GM12878 (cell line): Measurements from ENCODE around the gene NPY2R.

Experiments
- BHLHE40 ChIP-seq, 2 experiments: fragments of 450-650 bp in 1 of 2; IDR thresholded peaks; 2 replicates each; pipeline ENCODE4 v1.6.1; 2011 to 2017; ENCODE audit warnings: low read depth in 2 of 2, borderline replicate concordance in 1 of 2, improper control_type of control experiment in 1 of 2, low read length in 1 of 2, mild to moderate bottlenecking in 1 of 2
- CBFB ChIP-seq: IDR thresholded peaks from 2 replicates; pipeline ENCODE4 v1.6.1; 2016; ENCODE audit warnings: antibody characterized with exemption, low read depth
- EP300 ChIP-seq, 2 experiments: fragments of 150-350 bp in 1 of 2; IDR thresholded peaks; 2 replicates each; pipeline ENCODE4 v1.6.1; 2011 to 2012; ENCODE audit warnings: low read depth in 2 of 2, low read length in 2 of 2, borderline replicate concordance in 1 of 2, improper control_type of control experiment in 1 of 2, inconsistent platforms in 1 of 2; ENCODE audit not compliant: control insufficient read depth in 1 of 2
- EZH2 ChIP-seq: IDR thresholded peaks from 2 replicates; pipeline ENCODE4 v1.6.1; 2012; ENCODE audit warnings: low read depth, mild to moderate bottlenecking, control low read depth, inconsistent platforms, low read length, borderline replicate concordance; ENCODE audit not compliant: control insufficient read depth
- NBN ChIP-seq: fragments of 450-650 bp; IDR thresholded peaks from 2 replicates; pipeline ENCODE4 v1.6.1; 2016
- NFYB ChIP-seq: IDR thresholded peaks from 2 replicates; pipeline ENCODE4 v1.6.1; 2011; ENCODE audit warnings: low read depth, mild to moderate bottlenecking, low read length, improper control_type of control experiment, moderate library complexity; ENCODE audit not compliant: insufficient read depth
- POLR2A ChIP-seq: IDR thresholded peaks from 2 replicates; pipeline ENCODE4 v1.6.1; 2011; ENCODE audit warnings: low read depth, mild to moderate bottlenecking, low read length
- POLR2AphosphoS5 ChIP-seq: IDR thresholded peaks from 2 replicates; pipeline ENCODE4 v1.6.1; 2011; ENCODE audit warnings: mild to moderate bottlenecking, low read length, inconsistent platforms
- ZBED1 ChIP-seq: IDR thresholded peaks from 2 replicates; pipeline ENCODE4 v1.6.1; 2016; ENCODE audit warnings: borderline replicate concordance
- ZZZ3 ChIP-seq: IDR thresholded peaks from 2 replicates; pipeline ENCODE4 v1.6.1; 2011; ENCODE audit warnings: low read depth; ENCODE audit not compliant: control insufficient read depth, insufficient read length
- TF ChIP-seq, protein P1 (sequence below), 3 experiments: IDR thresholded peaks in 2 of 3; conservative IDR thresholded peaks in 1 of 3; 2 replicates each; pipeline ENCODE4 v1.5.1; 2011; ENCODE audit warnings: low read depth in 3 of 3, low read length in 3 of 3, mild to moderate bottlenecking in 3 of 3, control low read depth in 2 of 3, moderate library complexity in 2 of 3, inconsistent platforms in 1 of 3, mixed read lengths in 1 of 3; ENCODE audit not compliant: control insufficient read depth in 2 of 3, insufficient read depth in 1 of 3; ENCODE audit errors: extremely low read depth in 1 of 3
- TF ChIP-seq, protein P2 (sequence below): IDR thresholded peaks from 2 replicates; pipeline ENCODE4 v1.6.1; 2012; ENCODE audit warnings: low read depth, low read length, improper control_type of control experiment
- TF ChIP-seq, protein P3 (sequence below): IDR thresholded peaks from 2 replicates; pipeline ENCODE4 v1.6.1; 2011; ENCODE audit warnings: low read depth, low read length, improper control_type of control experiment, borderline replicate concordance

DNA sequence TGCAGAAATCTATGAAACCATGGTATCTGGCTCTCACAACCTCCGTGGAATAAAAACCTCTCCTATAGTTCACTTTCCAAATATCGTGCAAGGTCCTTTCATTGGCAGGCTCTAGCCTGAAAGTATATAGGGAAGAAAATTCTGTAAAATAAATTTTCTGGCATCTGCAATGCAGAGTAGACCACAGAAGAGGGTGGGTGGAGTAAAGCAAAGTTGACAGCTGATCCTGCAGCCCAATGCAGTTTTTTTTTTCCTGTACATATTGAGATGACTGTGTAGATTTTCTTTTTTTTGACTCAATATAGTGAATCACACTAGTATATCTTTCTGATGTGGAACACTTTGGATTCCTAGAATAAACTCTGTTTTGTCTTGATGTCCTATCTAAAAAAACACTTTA, 56.7 kb downstream of the NPY2R start:
- TF ChIP-seq NFYB (no peak), EZH2 (no peak), NBN (no peak), POLR2AphosphoS5 (no peak), EP300 (IDR thresholded peaks at IDR 0.05; ENCODE audit: borderline replicate concordance in 1 of 2, control insufficient read depth in 1 of 2, low read depth in 2 of 2, low read length in 2 of 2) (no peak), POLR2A (no peak), BHLHE40 (IDR thresholded peaks at IDR 0.05; ENCODE audit: borderline replicate concordance in 1 of 2, low read depth in 2 of 2, low read length in 1 of 2) (no peak), CBFB (no peak), ZBED1 (no peak), ZZZ3 (no peak)
- TF ChIP-seq, protein P1, sequence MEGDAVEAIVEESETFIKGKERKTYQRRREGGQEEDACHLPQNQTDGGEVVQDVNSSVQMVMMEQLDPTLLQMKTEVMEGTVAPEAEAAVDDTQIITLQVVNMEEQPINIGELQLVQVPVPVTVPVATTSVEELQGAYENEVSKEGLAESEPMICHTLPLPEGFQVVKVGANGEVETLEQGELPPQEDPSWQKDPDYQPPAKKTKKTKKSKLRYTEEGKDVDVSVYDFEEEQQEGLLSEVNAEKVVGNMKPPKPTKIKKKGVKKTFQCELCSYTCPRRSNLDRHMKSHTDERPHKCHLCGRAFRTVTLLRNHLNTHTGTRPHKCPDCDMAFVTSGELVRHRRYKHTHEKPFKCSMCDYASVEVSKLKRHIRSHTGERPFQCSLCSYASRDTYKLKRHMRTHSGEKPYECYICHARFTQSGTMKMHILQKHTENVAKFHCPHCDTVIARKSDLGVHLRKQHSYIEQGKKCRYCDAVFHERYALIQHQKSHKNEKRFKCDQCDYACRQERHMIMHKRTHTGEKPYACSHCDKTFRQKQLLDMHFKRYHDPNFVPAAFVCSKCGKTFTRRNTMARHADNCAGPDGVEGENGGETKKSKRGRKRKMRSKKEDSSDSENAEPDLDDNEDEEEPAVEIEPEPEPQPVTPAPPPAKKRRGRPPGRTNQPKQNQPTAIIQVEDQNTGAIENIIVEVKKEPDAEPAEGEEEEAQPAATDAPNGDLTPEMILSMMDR (IDR thresholded peaks at IDR 0.05 in 2 of 3, conservative IDR thresholded peaks at IDR 0.05 in 1 of 3; ENCODE audit: control insufficient read depth in 2 of 3, extremely low read depth in 1 of 3, insufficient read depth in 1 of 3, low read depth in 3 of 3, low read length in 3 of 3): no peak
- TF ChIP-seq, protein P2, sequence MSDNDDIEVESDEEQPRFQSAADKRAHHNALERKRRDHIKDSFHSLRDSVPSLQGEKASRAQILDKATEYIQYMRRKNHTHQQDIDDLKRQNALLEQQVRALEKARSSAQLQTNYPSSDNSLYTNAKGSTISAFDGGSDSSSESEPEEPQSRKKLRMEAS: no peak
- TF ChIP-seq, protein P3, sequence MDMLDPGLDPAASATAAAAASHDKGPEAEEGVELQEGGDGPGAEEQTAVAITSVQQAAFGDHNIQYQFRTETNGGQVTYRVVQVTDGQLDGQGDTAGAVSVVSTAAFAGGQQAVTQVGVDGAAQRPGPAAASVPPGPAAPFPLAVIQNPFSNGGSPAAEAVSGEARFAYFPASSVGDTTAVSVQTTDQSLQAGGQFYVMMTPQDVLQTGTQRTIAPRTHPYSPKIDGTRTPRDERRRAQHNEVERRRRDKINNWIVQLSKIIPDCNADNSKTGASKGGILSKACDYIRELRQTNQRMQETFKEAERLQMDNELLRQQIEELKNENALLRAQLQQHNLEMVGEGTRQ: no peak
